ENCODE measurements around the gene EFR3B.
"Not testable (repeated sequence)": the region's sequence is repeated elsewhere in the genome, so short reads cannot be mapped to it uniquely, and the experiment has no call there.

The EFR3B gene

DNA sequence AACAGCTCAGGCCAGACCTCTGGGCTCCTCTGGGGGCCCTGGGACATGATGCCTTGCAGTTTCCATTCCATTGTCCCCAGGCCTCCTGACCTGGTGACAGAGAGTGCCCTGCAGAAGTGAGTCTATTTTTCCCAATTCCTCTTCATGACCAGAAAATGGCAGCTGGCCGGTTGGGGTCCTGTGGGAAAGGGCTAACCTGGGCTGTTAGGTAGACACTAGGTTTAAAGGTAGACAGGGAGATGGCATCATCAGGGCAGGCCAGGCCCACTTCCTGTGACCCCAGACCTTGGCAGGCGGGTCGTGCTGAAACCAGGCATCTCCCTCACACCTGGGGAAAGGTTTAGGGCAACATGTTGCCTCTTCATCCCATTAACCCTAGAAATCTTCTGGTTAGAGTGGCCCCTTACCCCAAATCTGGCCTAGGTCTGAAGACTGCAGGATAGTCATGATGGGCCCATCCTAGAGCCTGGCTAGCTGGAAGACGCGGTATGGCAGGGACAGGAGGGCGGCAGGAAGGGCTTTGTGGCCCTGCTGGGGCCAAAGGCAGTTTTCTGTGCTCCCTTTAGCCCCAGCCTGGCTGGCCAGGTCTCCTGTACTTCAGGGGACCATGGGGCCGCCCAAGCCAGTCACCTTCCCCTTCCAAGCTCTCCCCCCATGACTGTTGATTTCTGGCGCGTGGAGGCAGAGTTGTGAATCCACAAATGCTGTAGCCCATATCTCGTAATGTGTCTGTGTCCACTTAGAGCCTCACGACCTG lies 116.4 kb downstream of the EFR3B start:
- H3K4me3 Mint-ChIP-seq: no peak overlapping the region
- no peak overlapping the region for H3K27ac Mint-ChIP-seq
- H3K36me3 Mint-ChIP-seq (ENCODE audit: low read depth): peaks cover 4% of the 10 kb centered on the region
- no peaks in the 10 kb centered on the region for H3K27me3 Mint-ChIP-seq
- H3K9me3 Mint-ChIP-seq: no peaks in the 10 kb centered on the region
- H3K4me1 Mint-ChIP-seq (ENCODE audit: low read depth): peaks cover 21% of the 10 kb centered on the region

DNA sequence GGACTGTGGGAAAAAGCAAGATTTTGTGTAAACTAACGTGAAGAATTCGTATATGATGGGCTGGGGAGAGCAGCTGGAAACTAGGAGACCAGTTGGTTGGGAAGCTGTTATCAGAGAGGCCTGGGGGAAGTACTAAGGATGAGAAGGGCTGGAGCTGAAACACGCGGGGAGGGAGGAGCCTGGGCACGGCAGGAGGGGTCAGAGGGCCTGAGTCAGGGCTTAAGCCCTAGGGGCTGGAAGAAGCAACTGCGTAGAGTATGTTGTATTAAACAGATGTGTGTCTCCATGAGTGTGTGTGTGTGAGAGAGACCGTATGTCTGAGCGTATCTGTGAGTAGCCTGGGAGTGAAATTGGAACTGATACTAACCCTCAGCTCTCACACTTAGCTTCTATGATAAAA lies 118.1 kb downstream of the EFR3B start:
- Mint-ChIP-seq H3K36me3 (ENCODE audit: low read depth) (peaks cover 4% of the 10 kb centered on the region), H3K9me3 (no peaks in the 10 kb centered on the region), H3K4me1 (ENCODE audit: low read depth) (peaks cover 21% of the 10 kb centered on the region), H3K27me3 (no peaks in the 10 kb centered on the region), H3K4me3 (peak overlapping the region; percentile 79), H3K27ac (peak overlapping the region; percentile 29)

DNA sequence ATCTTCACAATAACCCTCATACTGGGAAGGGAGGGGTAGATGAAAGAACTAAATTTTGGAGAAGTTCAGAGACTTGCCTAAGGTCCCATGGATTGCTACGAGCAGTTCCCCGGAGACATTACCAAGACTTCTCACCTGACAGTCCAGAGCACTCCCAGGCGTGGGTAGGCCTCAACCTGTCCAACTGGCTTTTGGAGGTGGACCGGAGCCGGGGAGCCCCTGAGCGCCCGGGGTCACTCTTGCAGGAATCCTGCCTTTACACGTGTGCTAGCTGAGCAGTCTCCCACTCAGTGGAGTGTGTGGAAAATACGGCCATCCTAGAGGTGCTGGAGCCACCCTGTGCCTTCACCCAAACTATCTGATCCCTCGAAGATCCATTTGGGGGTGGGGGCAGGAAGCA lies 118.5 kb downstream of the EFR3B start:
- Mint-ChIP-seq H3K4me1 (ENCODE audit: low read depth) (peaks cover 21% of the 10 kb centered on the region), H3K27me3 (no peaks in the 10 kb centered on the region), H3K4me3 (peak overlapping the region; percentile 79), H3K27ac (peak overlapping the region; percentile 74), H3K36me3 (ENCODE audit: low read depth) (peaks cover 4% of the 10 kb centered on the region), H3K9me3 (no peaks in the 10 kb centered on the region)

GRCh38 chr2:25161055-25161781 lies 119.3 kb downstream of the EFR3B start:
- Mint-ChIP-seq H3K36me3 (ENCODE audit: low read depth) (peaks cover 4% of the 10 kb centered on the region), H3K9me3 (no peaks in the 10 kb centered on the region), H3K4me1 (ENCODE audit: low read depth) (peaks cover 30% of the 10 kb centered on the region), H3K4me3 (peak overlapping the region; percentile 79), H3K27ac (peak overlapping the region; percentile 74), H3K27me3 (no peaks in the 10 kb centered on the region)

DNA sequence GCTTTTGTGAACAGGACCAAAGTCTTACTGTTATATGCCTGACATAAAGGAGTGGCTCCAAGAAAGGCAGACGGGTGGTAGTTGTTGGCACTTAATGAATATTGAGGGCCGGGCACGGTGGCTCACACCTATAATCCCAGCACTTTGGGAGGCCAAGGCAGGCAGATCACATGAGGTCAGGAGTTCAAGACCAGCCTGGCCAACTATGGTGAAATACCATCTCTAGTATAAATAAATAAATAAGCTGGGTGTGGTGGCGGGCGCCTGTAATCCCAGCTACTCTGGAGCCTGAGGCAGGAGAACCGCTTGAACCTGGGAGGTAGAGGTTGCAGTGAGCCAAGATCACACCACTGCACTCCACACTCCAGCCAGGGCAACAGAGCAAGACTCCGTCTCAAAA lies 120.2 kb downstream of the EFR3B start:
- not testable (repeated sequence) for H3K36me3 Mint-ChIP-seq (ENCODE audit: low read depth); H3K9me3 Mint-ChIP-seq; H3K27me3 Mint-ChIP-seq
- Mint-ChIP-seq H3K4me3 (peak overlapping the region; percentile 44), H3K27ac (peak overlapping the region; percentile 18), H3K4me1 (ENCODE audit: low read depth) (peaks cover 38% of the 10 kb centered on the region)

DNA sequence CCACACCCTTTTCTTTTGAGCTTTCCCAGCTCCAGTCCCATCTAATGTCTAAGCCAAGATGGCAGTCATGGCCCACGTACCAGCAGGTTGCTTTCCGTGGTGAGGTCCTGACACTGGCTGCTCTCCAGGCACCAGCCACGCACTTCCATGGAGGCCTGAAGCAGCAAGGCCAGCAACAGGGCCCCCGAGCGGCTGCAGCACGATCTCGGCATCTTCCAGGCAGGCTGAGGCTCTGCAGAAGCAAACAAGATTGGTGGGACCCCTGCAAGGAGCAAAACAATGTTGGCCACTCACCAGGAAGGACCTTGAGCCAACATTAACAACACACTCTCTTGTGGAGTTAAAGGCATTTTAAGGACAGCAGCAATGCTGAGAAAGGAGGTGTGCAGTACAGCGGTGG lies 122.7 kb downstream of the EFR3B start:
- Mint-ChIP-seq H3K27me3 (peaks cover 22% of the 10 kb centered on the region), H3K4me3 (no peak overlapping the region), H3K36me3 (ENCODE audit: low read depth) (peaks cover 4% of the 10 kb centered on the region), H3K27ac (no peak overlapping the region), H3K9me3 (no peaks in the 10 kb centered on the region), H3K4me1 (ENCODE audit: low read depth) (peaks cover 41% of the 10 kb centered on the region)

DNA sequence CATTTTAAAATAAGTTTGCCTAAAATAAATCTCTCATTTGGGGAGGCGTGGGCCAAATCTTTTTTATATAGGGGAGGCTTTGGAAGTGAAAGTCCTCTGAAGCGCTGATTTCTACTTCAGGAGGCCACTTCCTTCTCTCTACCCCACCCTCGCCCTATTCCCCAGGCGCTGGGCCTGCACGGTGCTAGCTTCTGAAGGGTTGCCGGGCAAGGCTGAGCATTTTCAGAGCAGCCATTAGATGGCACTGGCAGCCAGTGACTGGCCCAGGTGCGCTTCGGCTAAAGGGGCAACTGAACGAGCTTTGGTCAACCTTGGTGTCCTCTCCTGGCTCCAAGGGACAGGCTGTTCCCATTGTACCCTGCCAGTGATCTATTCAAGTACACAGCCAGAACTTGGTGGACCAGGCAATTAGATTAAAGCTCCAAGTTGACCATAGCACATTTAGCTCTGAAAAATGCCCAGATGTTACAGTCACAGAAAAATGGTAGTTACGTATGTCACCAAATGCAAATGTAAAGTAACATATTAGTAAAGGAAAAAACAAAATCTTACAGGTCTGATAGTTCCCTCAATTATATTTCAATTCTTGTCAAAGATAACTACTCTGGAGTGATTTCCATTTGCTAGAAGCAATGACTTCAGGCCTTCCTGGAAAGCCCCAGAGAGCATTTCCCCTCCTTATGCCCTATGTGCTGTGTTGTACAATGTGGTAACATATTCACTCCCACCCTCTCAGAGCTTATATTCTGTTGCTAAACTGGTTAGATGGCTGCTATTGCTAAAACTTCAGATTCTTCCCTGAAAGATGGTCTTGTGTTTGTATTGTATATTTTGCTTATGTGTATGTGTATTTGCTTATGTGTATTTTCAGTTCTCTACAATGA lies 124.4 kb downstream of the EFR3B start:
- Mint-ChIP-seq H3K27ac (no peak overlapping the region), H3K9me3 (no peaks in the 10 kb centered on the region), H3K4me1 (ENCODE audit: low read depth) (peaks cover 30% of the 10 kb centered on the region), H3K4me3 (no peak overlapping the region), H3K27me3 (peaks cover 33% of the 10 kb centered on the region), H3K36me3 (ENCODE audit: low read depth) (no peaks in the 10 kb centered on the region)

DNA sequence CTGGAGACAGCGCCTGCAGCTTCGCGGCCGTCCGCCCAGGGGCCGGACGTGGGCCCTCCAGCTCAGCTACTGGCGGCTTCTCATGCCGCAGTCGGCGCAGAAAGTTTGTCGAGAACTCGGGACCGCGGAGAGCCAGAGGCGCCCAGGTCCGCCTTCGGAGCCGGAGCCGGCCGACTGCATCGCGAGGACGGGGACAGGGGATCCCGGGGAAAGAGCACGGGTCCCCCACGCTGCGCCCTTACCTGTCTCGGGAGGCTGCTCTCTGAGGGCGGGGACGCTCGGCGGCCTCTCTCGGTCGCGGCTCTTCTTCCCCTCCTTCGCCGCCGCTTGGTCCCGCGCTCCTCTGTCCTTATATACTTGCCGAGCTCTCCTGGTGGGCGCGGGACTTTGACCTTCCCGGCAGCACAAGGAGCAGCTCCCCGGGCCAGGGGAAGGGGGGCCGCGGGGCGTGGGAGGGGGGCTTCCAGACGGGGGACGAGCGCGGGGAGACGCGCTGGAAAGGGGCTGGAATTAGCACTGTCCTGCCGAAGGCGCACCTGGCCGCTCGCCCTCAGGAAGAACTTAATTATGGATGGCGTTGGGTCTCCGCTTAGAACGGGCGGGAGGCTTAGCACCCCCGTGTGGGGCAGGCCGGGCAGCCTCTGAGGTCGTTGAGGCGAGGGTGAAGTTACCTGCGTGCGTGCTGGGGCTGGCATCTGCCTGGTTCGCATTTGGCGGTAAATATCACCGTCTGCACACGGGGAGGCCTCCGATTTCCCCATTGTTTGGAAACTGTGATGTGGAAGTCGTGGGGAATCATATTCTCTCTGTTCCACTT lies 126.6 kb downstream of the EFR3B start, which contains the start of gene POMC:
Gene POMC (minus strand): TSS at position 325 of the 817 bp plus-strand sequence. CDS start 3,808 bp downstream, outside the sequence.
- Mint-ChIP-seq H3K36me3 (ENCODE audit: low read depth) (no peaks in the 10 kb centered on the region), H3K27ac (no peak within 1 kb of the TSS), H3K27me3 (peaks cover 40% of the 10 kb centered on the region), H3K9me3 (no peaks in the 10 kb centered on the region), H3K4me3 (peak within 1 kb of the TSS; percentile 67), H3K4me1 (ENCODE audit: low read depth) (peaks cover 27% of the 10 kb centered on the region)

- peaks cover 43% of the 10 kb centered on the region for H3K27me3 Mint-ChIP-seq
These were observed 127.2 kb downstream of the EFR3B start for GRCh38 chr2:25169073-25169470.

DNA sequence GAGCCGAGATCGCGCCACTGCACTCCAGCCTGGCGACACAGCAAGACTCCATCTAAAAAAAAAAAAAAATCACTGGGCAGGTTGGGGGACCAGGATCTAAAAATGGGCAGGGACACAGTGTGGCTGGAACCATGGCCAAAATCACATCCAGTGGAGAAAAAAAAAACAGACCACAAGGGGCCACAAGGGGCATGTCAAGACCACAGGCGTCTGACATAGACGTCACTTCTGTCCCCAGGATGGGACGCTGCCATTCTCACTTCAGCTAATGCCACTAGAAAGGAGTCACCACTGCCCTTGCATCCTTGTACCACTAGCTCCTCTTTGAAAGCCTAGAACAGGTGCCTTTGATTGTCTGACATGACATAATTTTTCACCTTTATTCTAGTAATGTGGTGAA lies 129.0 kb downstream of the EFR3B start:
- H3K27me3 Mint-ChIP-seq: peaks cover 48% of the 10 kb centered on the region
- H3K9me3 Mint-ChIP-seq: no peaks in the 10 kb centered on the region
- H3K36me3 Mint-ChIP-seq (ENCODE audit: low read depth): no peaks in the 10 kb centered on the region
- no peak overlapping the region for H3K27ac Mint-ChIP-seq
- peaks cover 22% of the 10 kb centered on the region for H3K4me1 Mint-ChIP-seq (ENCODE audit: low read depth)
- no peak overlapping the region for H3K4me3 Mint-ChIP-seq

More at GRCh38 chr2:25169073-25169470, 127.2 kb downstream of the EFR3B start:
- H3K9me3 Mint-ChIP-seq: no peaks in the 10 kb centered on the region
- no peak overlapping the region for H3K27ac Mint-ChIP-seq
- peak overlapping the region; percentile 67 for H3K4me3 Mint-ChIP-seq
- H3K36me3 Mint-ChIP-seq (ENCODE audit: low read depth): no peaks in the 10 kb centered on the region
- H3K4me1 Mint-ChIP-seq (ENCODE audit: low read depth): peaks cover 27% of the 10 kb centered on the region

- Mint-ChIP-seq H3K27ac (no peak overlapping the region), H3K9me3 (no peaks in the 10 kb centered on the region), H3K27me3 (peaks cover 44% of the 10 kb centered on the region), H3K4me3 (no peak overlapping the region), H3K4me1 (ENCODE audit: low read depth) (peaks cover 4% of the 10 kb centered on the region), H3K36me3 (ENCODE audit: low read depth) (no peaks in the 10 kb centered on the region)
These were observed 131.8 kb downstream of the EFR3B start for GRCh38 chr2:25173719-25174118.

DNA sequence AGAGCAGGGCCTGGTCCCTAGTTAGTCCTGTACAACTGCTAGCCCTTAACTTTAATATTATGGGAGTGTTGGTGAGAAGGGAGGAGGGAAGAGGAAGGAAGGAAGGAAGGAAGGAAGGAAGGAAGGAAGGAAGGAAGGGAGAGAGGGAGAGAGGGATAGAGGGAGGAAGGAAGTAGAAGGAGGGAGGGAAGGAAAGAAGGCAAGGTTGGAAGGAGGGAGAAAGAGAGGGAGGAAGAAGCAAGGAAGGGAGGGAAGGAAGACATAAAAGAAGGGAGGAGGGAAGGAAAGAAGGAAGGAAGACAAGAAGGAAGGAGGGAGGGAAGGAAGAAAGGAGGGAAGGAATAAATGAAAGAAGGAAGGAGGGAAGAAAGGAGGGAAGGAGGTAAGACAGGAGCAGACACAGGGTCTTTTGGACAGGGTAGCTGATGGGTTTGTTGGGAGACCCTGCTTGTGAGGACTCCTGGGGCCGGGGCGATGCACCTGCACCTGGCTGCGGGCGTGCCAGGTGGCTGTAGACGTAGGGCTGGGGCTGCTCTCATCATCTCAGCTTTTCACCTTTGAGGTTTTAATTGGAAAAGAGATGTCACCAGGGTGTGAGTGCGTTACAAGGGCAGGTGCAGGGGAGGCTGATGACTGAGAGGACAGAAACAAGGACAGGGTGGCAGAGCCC lies 132.5 kb downstream of the EFR3B start:
- Mint-ChIP-seq H3K9me3 (no peaks in the 10 kb centered on the region), H3K4me3 (no peak overlapping the region), H3K36me3 (ENCODE audit: low read depth) (no peaks in the 10 kb centered on the region), H3K27me3 (peaks cover 38% of the 10 kb centered on the region), H3K27ac (no peak overlapping the region), H3K4me1 (ENCODE audit: low read depth) (no peaks in the 10 kb centered on the region)

DNA sequence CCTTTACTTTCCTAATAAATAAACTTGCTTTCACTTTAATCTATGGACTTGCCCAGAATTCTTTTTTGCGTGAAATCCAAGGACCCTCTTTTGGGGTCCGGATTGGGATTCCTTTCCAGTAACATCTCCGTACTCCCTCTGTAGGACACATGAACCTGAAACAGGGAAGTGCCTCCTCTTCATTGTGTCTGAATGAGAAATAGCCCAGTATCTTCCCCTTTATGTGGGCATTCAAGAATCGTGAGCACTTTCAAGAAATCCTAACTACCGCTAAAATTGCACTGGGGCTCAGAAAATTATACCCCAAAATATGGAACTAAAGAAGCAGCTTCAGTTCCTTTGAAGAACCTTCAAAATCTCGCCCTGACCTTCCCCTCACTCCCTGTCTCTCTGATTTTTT lies 134.3 kb downstream of the EFR3B start:
- Mint-ChIP-seq H3K9me3 (no peaks in the 10 kb centered on the region), H3K36me3 (ENCODE audit: low read depth) (no peaks in the 10 kb centered on the region), H3K4me3 (no peak overlapping the region), H3K27ac (no peak overlapping the region), H3K27me3 (peaks cover 26% of the 10 kb centered on the region), H3K4me1 (ENCODE audit: low read depth) (no peaks in the 10 kb centered on the region)
